H1 (cell line): ENCODE measurements around the gene CLCN3. TPM values are rescaled to one million over a fixed set of nuclear protein-coding genes. Genes with fewer than 3 reads are reported as not detected.

Experiments
- ASH2L ChIP-seq: fragments of 200-600, 300-600 bp; sonication (generic); IDR thresholded peaks from one replicate; pipeline ENCODE4 v1.7.1; 2017; ENCODE audit warnings: low read length
- CBX5 ChIP-seq: fragments of 300-800, 300-1000 bp; sonication (generic); IDR thresholded peaks from 2 replicates; pipeline ENCODE4 v1.7.1; 2016; ENCODE audit warnings: antibody characterized with exemption, low read length, low read depth
- CBX8 ChIP-seq: fragments of 300-800, 300-1000 bp; sonication (generic); IDR thresholded peaks from 2 replicates; pipeline ENCODE4 v1.7.1; 2016; ENCODE audit warnings: low read depth, low read length, borderline replicate concordance
- EZH2 ChIP-seq: fragments of 200-600 bp; sonication (generic); IDR thresholded peaks from 2 replicates; pipeline ENCODE4 v1.7.1; 2012; ENCODE audit warnings: low read depth, mild to moderate bottlenecking, moderate library complexity, low read length, inconsistent platforms; ENCODE audit not compliant: severe bottlenecking
- NRF1 ChIP-seq: IDR thresholded peaks from 2 replicates; pipeline ENCODE4 v1.6.1; 2011; ENCODE audit warnings: mild to moderate bottlenecking, low read depth, low read length, improper control_type of control experiment
- RAD21 ChIP-seq, 2 experiments: IDR thresholded peaks in 1 of 2; conservative IDR thresholded peaks in 1 of 2; 2 replicates each; pipeline ENCODE4 v1.6.1; 2011; ENCODE audit warnings: low read depth in 2 of 2, low read length in 2 of 2, improper control_type of control experiment in 1 of 2, inconsistent platforms in 1 of 2, mild to moderate bottlenecking in 1 of 2, moderate library complexity in 1 of 2
- SP1 ChIP-seq: IDR thresholded peaks from 2 replicates; pipeline ENCODE4 v1.6.1; 2011; ENCODE audit warnings: low read depth, low read length
- TAF1 ChIP-seq: IDR thresholded peaks from 2 replicates; pipeline ENCODE4 v1.6.1; 2011; ENCODE audit warnings: mild to moderate bottlenecking, low read depth, low read length
- polyA plus RNA-seq, 7 experiments: library from polyadenylated mRNA; depleted of rRNA in 3 of 7; stranded (reverse) in 5 of 7; unstranded in 2 of 7; fragments of >200 nt in 5 of 7; fragments of 200-250 nt in 2 of 7; gene quantifications; 1 replicate in 5 of 7; 2 replicates in 1 of 7; 4 replicates in 1 of 7; pipeline versions ENCODE4 v1.2.1 to v1.2.3, GENCODE V29; 2011 to 2013; ENCODE audit warnings: missing spikeins in 2 of 7, mixed read lengths in 2 of 7
- total RNA-seq: library from RNA; stranded (reverse); fragmentation: NEBNext Ultra II Directional; extraction: Animal tissue kit (Norgen Biotek cat#: 25700); gene quantifications from 2 replicates; pipeline ENCODE4 v1.2.1, GENCODE V29; 2021

CLCN3 gene
- total and polyA plus RNA-seq, 2 of the 8 experiments (the other 6 are each of a cell fraction or from before 2014, with no cell fraction given), result 8.8 to 32.8 TPM

DNA sequence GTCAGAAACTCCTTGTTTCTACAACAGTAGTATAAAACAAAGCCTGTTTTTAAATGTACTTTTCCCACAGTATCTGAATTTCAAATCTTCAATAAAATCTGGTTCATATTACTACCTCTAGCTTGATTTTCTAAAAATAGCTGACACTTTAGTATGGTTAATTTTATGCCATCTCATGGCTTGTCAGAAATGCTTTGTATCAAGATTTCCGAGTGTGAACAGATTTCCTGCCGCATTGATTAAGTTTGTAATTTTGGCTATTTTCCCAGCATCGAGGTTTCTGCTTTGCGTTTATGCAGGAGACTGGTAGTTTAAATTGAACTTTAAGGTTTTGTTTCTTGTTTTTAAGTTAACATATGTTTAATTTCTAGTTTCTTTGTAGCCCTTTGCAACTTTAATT, 44.2 kb downstream of the CLCN3 start (continued):
- TF ChIP-seq SP1 (no peak), CBX5 (no peak), NRF1 (no peak), RAD21 (IDR thresholded peaks at IDR 0.05 in 1 of 2, conservative IDR thresholded peaks at IDR 0.05 in 1 of 2; ENCODE audit: low read depth in 2 of 2, low read length in 2 of 2) (no peak), EZH2 (no peak), TAF1 (no peak), ASH2L (no peak), CBX8 (no peak)
